DOHH2 (cell line): Measurements from ENCODE around the gene CEP44.

Source experiments
- EZH2phosphoT487 ChIP-seq: fragments of 200-600 bp; sonication (generic); IDR thresholded peaks from 2 replicates; pipeline ENCODE4 v1.6.1; 2017; ENCODE audit warnings: borderline replicate concordance, mild to moderate bottlenecking, antibody characterized with exemption, low read length, moderate library complexity, mixed read lengths
- TF ChIP-seq, protein P1 (sequence below): fragments of 200-600 bp; sonication (generic); IDR thresholded peaks from one replicate; pipeline ENCODE4 v1.5.1; 2014; ENCODE audit warnings: antibody characterized with exemption, mild to moderate bottlenecking, low read depth, low read length; ENCODE audit not compliant: poor library complexity, severe bottlenecking

DNA sequence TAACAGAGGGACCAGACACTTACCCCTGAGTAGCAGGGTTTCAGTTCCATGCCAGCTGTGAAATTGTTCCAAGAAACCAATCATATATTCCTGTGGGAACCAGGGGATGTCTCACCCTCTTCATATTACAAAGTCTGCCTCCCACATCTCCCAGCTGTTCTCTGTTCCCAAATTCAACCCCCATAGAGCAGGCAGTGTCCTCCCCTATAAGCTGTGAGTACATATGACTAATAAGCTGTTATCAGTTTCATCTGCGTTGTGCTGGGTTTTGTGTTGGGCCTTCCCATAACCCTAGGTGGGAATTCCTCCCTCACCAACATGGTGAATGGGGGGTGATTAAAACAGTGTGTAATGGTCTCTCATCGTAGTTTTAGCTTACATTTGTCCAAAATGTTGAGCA, 41.0 kb downstream of the CEP44 start:
- TF ChIP-seq, protein P1, sequence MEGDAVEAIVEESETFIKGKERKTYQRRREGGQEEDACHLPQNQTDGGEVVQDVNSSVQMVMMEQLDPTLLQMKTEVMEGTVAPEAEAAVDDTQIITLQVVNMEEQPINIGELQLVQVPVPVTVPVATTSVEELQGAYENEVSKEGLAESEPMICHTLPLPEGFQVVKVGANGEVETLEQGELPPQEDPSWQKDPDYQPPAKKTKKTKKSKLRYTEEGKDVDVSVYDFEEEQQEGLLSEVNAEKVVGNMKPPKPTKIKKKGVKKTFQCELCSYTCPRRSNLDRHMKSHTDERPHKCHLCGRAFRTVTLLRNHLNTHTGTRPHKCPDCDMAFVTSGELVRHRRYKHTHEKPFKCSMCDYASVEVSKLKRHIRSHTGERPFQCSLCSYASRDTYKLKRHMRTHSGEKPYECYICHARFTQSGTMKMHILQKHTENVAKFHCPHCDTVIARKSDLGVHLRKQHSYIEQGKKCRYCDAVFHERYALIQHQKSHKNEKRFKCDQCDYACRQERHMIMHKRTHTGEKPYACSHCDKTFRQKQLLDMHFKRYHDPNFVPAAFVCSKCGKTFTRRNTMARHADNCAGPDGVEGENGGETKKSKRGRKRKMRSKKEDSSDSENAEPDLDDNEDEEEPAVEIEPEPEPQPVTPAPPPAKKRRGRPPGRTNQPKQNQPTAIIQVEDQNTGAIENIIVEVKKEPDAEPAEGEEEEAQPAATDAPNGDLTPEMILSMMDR, result no peak
- no peak for TF ChIP-seq EZH2phosphoT487
